GM12891 (cell line): ENCODE data around the gene IMPA2.

Experiments
- PAX5 ChIP-seq: IDR thresholded peaks from 2 replicates; pipeline ENCODE4 v1.6.1; 2011; ENCODE audit warnings: low read length, moderate library complexity, mild to moderate bottlenecking; ENCODE audit not compliant: insufficient read depth, severe bottlenecking
- POLR2A ChIP-seq: IDR thresholded peaks from 2 replicates; pipeline ENCODE4 v1.6.1; 2011; ENCODE audit warnings: low read depth, low read length, control low read depth
- POLR2AphosphoS5 ChIP-seq: IDR thresholded peaks from 2 replicates; pipeline ENCODE4 v1.6.1; 2011; ENCODE audit warnings: low read depth, low read length, control low read depth
- POU2F2 ChIP-seq: IDR thresholded peaks from 2 replicates; pipeline ENCODE4 v1.6.1; 2011; ENCODE audit warnings: low read depth, mild to moderate bottlenecking, control low read depth, low read length, moderate library complexity
- SPI1 ChIP-seq: IDR thresholded peaks from 2 replicates; pipeline ENCODE4 v1.6.1; 2011; ENCODE audit warnings: low read depth, low read length, control low read depth
- TAF1 ChIP-seq: IDR thresholded peaks from 2 replicates; pipeline ENCODE4 v1.6.1; 2011; ENCODE audit warnings: low read depth, low read length, control low read depth

- TF ChIP-seq TAF1 (no peak), POLR2A (no peak), POLR2AphosphoS5 (no peak), POU2F2 (no peak), PAX5 (no peak), SPI1 (no peak)
Observed at GRCh38 chr18:11950824-11951223, 30.5 kb upstream of the IMPA2 start.
